Loucy (cell line): ENCODE measurements around the gene SLC9A2.
A peak's percentile ranks its signal among the peaks of the same experiment; 100 is the strongest.

Experiments used
- H2AFZ ChIP-seq: fragments of 200-600 bp; sonication (generic); 2 replicates; pipeline ENCODE4 v1.6.0; 2016; ENCODE audit warnings: antibody characterized with exemption, mild to moderate bottlenecking, low read length, moderate library complexity
- H3F3A ChIP-seq: fragments of 200-600 bp; 2 replicates; pipeline ENCODE4 v1.6.0; 2016; ENCODE audit warnings: antibody characterized with exemption, low read depth, mild to moderate bottlenecking
- H3K27me3 ChIP-seq: fragments of 200-600 bp; sonication (generic); 2 replicates; pipeline ENCODE4 v1.6.1; 2014; ENCODE audit warnings: low read length, mild to moderate bottlenecking; ENCODE audit not compliant: insufficient read depth, poor library complexity, severe bottlenecking
- H3K36me3 ChIP-seq: fragments of 200-600 bp; sonication (generic); 2 replicates; pipeline ENCODE4 v1.6.1; 2016; ENCODE audit warnings: low read length; ENCODE audit not compliant: insufficient read depth
- H3K4me1 ChIP-seq: fragments of 200-600 bp; sonication (generic); 2 replicates; pipeline ENCODE4 v1.5.1; 2014; ENCODE audit warnings: low read length, mild to moderate bottlenecking; ENCODE audit not compliant: insufficient read depth, poor library complexity, severe bottlenecking
- H3K4me2 ChIP-seq: fragments of 200-600 bp; sonication (generic); 2 replicates; pipeline ENCODE4 v1.6.0; 2014; ENCODE audit warnings: antibody characterized with exemption, low read length, low read depth, mild to moderate bottlenecking; ENCODE audit not compliant: poor library complexity, severe bottlenecking
- H3K4me3 ChIP-seq: fragments of 200-600 bp; sonication (generic); 2 replicates; pipeline ENCODE4 v1.5.1; 2014; ENCODE audit warnings: low read length, mild to moderate bottlenecking, mixed read lengths; ENCODE audit not compliant: poor library complexity, severe bottlenecking
- H3K79me2 ChIP-seq: fragments of 200-600 bp; sonication (generic); 2 replicates; pipeline ENCODE4 v1.6.1; 2014; ENCODE audit warnings: low read length; ENCODE audit not compliant: insufficient read depth
- H3K9ac ChIP-seq: fragments of 200-600 bp; sonication (generic); 2 replicates; pipeline ENCODE4 v1.6.0; 2014; ENCODE audit warnings: mild to moderate bottlenecking, low read depth, low read length, moderate library complexity; ENCODE audit not compliant: poor library complexity, severe bottlenecking
- H3K9me2 ChIP-seq: fragments of 200-600 bp; sonication (generic); replicated peaks from 2 replicates; pipeline ENCODE4 v1.6.1; 2016; ENCODE audit warnings: low read depth, low read length, mixed read lengths
- H3K9me3 ChIP-seq: fragments of 200-600 bp; sonication (generic); 2 replicates; pipeline ENCODE4 v1.6.1; 2014; ENCODE audit warnings: mild to moderate bottlenecking, antibody characterized with exemption, low read length, low read depth; ENCODE audit not compliant: insufficient read depth
- H4K20me1 ChIP-seq: fragments of 200-600 bp; sonication (generic); 2 replicates; pipeline ENCODE4 v1.6.0; 2014; ENCODE audit warnings: antibody characterized with exemption, low read length, mild to moderate bottlenecking; ENCODE audit not compliant: insufficient read depth, poor library complexity, severe bottlenecking
- EZH2phosphoT487 ChIP-seq: fragments of 200-600 bp; IDR thresholded peaks from 2 replicates; pipeline ENCODE4 v1.6.1; 2018; ENCODE audit warnings: antibody characterized with exemption, mild to moderate bottlenecking, moderate library complexity, borderline replicate concordance
- TF ChIP-seq, protein P1 (sequence below): fragments of 200-600 bp; sonication (generic); conservative IDR thresholded peaks from 2 replicates; pipeline ENCODE4 v1.5.1; 2014; ENCODE audit warnings: mild to moderate bottlenecking, antibody characterized with exemption, low read length

SLC9A2 gene

DNA sequence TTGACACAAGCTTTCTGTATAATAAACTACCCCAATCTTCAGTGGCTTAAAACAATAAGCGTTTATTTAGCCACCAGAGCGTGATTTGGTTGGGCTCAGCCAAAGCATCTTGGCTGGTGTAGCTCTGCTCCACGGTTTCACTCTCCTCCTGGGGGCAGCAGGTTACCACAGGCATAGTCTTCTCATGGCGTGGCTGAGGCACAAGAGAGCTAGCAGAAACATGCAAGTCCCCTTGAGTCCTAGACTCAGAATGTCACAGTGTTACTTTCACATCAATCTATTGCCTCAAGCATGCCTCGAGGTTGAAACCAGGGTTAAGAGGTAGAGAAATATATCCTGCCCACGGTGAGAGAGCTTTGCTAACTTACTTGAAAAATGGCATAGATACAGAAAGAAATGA lies 19.9 kb upstream of the SLC9A2 start:
- H3K4me1 ChIP-seq: no peaks in the 10 kb centered on the region
- no peaks in the 10 kb centered on the region for H3F3A ChIP-seq
- no peaks in the 10 kb centered on the region for H3K27me3 ChIP-seq
- no peaks in the 10 kb centered on the region for H3K79me2 ChIP-seq
- TF ChIP-seq EZH2phosphoT487: no peak
- TF ChIP-seq, protein P1, sequence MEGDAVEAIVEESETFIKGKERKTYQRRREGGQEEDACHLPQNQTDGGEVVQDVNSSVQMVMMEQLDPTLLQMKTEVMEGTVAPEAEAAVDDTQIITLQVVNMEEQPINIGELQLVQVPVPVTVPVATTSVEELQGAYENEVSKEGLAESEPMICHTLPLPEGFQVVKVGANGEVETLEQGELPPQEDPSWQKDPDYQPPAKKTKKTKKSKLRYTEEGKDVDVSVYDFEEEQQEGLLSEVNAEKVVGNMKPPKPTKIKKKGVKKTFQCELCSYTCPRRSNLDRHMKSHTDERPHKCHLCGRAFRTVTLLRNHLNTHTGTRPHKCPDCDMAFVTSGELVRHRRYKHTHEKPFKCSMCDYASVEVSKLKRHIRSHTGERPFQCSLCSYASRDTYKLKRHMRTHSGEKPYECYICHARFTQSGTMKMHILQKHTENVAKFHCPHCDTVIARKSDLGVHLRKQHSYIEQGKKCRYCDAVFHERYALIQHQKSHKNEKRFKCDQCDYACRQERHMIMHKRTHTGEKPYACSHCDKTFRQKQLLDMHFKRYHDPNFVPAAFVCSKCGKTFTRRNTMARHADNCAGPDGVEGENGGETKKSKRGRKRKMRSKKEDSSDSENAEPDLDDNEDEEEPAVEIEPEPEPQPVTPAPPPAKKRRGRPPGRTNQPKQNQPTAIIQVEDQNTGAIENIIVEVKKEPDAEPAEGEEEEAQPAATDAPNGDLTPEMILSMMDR: peak; percentile 39
- H3K36me3 ChIP-seq: no peaks in the 10 kb centered on the region
- no peaks in the 10 kb centered on the region for H4K20me1 ChIP-seq
- no peaks in the 10 kb centered on the region for H3K9me2 ChIP-seq
- no peak overlapping the region for H3K9ac ChIP-seq
- no peak overlapping the region for H3K4me3 ChIP-seq
- no peaks in the 10 kb centered on the region for H3K9me3 ChIP-seq
- no peak overlapping the region for H3K4me2 ChIP-seq
- H2AFZ ChIP-seq: no peak overlapping the region

DNA sequence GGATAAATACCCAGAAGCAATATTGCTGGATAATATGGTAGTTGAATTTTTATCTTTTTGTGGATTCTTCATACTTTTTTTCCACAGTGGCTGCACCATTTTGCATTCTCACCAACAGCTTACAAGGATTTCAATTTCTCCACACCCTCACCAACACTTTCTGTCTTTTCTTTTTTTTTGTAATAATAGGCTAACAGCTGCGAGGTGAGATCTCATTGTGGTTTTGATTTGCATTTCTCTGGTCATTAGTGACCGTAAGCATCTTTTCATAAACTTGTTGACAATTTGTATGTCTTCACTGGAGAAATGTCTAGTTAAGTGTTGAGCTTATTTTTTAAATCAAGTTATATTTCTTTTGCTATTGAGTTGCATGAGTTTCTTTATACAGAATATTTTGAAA lies 17.6 kb upstream of the SLC9A2 start:
- Histone ChIP-seq H3K4me2 (no peak overlapping the region), H3K4me1 (no peaks in the 10 kb centered on the region), H2AFZ (no peak overlapping the region), H3K27me3 (no peaks in the 10 kb centered on the region), H3F3A (no peaks in the 10 kb centered on the region), H4K20me1 (no peaks in the 10 kb centered on the region), H3K9me3 (no peaks in the 10 kb centered on the region), H3K36me3 (no peaks in the 10 kb centered on the region), H3K9me2 (no peaks in the 10 kb centered on the region), H3K9ac (no peak overlapping the region), H3K4me3 (no peak overlapping the region), H3K79me2 (no peaks in the 10 kb centered on the region)
- TF ChIP-seq, protein P1: no peak
- no peak for TF ChIP-seq EZH2phosphoT487

DNA sequence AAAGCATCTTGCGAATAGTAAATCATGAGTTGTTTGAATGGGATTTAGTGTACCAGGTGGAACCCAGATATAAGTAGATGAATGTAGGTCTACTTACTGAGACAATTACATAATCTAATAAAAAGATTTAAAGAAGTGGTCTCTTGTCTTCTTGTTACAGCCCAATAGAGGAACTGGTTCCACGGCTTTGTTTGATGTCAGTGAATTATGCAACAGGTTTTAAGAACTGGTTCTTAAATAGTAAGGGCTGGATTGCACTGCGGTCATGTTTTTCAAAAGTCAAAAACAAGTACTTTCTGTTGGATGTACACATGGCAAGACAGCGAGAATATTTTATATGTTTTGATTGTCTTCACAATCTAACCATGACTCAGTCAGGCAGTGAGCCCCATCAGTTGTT lies 15.4 kb upstream of the SLC9A2 start:
- no peaks in the 10 kb centered on the region for H3K27me3 ChIP-seq
- H3K9ac ChIP-seq: no peak overlapping the region
- no peak overlapping the region for H3K4me2 ChIP-seq
- no peaks in the 10 kb centered on the region for H4K20me1 ChIP-seq
- no peaks in the 10 kb centered on the region for H3K9me3 ChIP-seq
- TF ChIP-seq, protein P1: no peak
- TF ChIP-seq EZH2phosphoT487: no peak
- H3F3A ChIP-seq: no peaks in the 10 kb centered on the region
- no peaks in the 10 kb centered on the region for H3K9me2 ChIP-seq
- no peak overlapping the region for H3K4me3 ChIP-seq
- no peak overlapping the region for H2AFZ ChIP-seq
- no peaks in the 10 kb centered on the region for H3K36me3 ChIP-seq
- no peaks in the 10 kb centered on the region for H3K79me2 ChIP-seq
- H3K4me1 ChIP-seq: no peaks in the 10 kb centered on the region
